Stimulated activated CD4-positive, alpha-beta T cell treated with anti-CD3 and anti-CD28 coated beads, TNF-alpha, amount 100 ng/mL, for 24 hours (primary cell): Measurements from ENCODE around the gene MMP8.
"Not testable (repeated sequence)": the region's sequence is repeated elsewhere in the genome, so short reads cannot be mapped to it uniquely, and the experiment has no call there.

Experiments used
- DNase-seq, 3 experiments: peaks; one replicate each; pipeline ENCODE4 v3.0.0-alpha.2; 2020; ENCODE audit warnings: low read depth in 3 of 3

Gene MMP8

GRCh38 chr11:102724904-102725500 is at the start of gene MMP8:
MMP8 (minus strand) TSS chr11:102724954; CDS start chr11:102724855, 99 bp downstream.
- no peak for DNase-seq

- DNase-seq: no peak
Measured at GRCh38 chr11:102773386-102773785, 48.6 kb upstream of the MMP8 start.

- DNase-seq: no peak
Measured at GRCh38 chr11:102771351-102771750, 46.6 kb upstream of the MMP8 start.

DNA sequence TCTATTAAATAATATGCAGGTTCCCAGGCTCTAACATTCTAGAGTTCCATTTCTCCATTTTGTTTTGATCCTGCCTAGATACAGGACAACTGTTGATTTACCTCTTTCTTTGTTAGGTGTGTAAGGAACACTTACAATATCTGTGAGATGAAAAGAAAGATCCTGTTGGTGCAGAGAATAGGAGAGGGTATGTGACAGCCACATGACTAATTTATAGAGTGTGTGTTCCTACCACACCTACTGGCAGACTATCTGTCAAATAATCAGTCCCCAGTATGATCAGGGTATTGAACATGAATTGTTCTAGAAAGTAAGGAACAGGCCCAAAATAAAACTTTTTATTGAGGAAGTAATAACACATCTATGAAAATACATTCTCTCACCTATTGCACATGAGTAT is 45.4 kb upstream of the MMP8 start:
- DNase-seq: no peak

DNA sequence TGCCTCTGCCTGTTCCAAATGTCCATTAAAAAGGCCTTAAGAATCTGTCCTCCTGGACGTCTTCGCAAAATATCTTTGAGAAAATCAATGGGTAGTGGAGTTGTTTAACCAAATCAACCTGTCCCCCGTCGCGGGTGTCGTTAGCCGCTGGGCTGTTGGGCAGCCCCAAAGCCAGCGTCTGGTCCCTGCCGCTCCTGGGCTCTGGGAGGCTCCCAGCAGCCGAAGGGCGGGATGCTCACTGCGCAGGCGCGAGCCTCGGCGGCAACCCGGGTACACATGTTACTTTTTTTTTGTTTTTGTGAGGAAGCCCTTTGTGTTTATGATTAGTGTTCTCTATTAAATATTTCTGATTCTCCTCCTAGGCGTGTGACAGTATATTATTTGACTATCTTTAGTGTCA is 43.0 kb upstream of the MMP8 start:
- DNase-seq: no peak

DNA sequence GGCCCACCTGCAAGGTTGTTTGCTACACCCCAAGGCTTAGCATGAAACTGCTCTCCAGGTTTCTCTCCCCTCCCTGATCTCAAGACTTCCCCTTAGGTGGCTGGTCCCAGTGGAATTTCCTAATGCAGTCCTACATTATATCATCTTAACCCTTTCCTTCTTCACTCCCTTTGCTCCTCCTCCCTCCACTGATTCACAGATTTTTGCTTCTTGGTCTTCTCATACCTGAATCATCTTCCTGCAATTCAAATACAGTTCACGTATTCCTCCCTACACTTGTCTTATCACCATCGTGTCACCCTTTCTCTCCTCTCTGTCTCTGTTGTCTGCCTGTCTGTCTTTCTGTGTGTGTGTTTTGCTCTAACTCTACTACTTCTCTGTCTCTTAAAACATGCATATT is 38.7 kb upstream of the MMP8 start:
- DNase-seq: no peak

DNA sequence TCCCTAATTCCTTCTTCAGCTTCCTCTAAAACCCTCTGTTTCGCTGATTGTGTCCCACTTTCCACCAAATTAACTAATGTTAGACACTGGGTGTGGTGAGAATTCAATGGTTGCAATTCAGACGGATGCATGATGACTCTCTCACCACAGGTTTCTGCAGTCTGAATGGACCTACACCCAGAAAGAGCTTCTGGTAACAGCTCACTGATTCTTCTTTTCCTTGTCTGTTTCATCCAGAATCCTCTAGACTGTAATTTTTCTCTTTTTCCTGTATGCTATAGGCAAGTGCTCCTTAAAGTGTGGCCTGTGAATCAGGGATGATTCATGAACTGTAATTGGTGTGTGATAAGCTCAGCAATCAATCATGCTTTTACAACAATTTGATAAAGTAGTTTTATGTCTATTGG is 37.6 kb upstream of the MMP8 start:
- no peak for DNase-seq

- DNase-seq: no peak
Measured at GRCh38 chr11:102761646-102762238, 37.0 kb upstream of the MMP8 start.

DNA sequence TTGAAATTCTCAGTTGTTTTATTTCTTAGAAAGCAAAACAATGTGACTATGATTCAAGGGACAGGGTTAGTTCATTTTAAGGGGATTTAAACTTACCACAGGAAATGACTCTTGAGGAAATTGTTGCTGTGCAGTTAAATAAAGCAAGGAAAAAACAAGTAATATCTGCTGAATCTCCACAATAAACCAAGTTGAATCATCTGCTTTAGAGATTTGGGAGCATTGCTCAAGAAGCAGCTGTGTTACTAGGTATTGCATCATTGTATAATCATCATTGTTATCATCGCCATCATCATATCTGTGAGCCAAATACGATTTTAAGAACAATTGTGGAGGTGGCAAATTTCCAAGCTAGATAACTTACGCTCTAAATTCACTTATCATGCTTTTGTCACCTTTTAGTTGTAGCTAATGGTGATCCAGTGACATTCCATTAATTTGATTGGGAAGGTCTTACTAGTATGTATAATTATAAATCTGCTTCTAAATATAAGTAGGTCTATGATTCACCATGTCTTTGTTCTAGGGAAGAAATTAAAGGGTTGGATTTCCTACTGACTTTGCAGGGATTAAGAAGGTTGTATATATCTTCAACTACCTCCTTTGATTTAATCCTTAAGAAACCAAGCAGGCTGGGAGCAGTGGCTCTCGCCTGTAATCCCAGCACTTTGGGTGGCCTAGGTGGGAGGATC is 35.7 kb upstream of the MMP8 start:
- DNase-seq: no peak

DNA sequence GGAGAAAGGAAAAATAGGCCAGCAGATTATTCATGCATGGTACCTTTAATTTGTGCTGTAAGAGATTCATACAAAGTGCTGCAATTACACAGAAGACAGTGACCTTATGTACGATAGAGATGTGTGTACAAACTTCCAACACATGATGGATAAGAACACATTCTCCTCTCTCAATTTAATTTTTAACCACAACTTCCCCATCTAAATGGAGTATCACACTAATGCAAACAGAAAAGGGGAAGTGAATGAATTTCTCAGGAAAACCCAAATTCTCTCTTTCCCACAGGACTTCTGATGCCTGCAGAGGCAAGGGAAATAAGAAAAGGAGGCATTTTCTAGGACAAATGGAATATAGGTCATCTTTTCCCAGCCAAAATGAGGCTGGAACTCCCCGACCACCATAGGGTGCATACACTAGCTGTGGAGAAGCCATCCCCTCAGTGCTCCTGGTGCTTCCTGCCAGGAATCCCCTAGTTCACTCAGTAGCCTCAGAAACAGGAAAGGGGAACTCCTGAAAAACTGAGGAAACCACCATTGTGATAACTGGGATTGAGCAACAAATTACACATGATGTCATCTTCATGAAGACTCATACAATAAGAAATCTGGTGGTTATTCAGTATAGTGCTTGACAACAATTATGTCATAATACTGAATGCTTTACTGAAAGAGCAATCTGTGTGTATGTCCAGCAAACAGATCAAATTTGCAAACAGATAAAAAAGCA is 33.2 kb upstream of the MMP8 start:
- DNase-seq: no peak

DNA sequence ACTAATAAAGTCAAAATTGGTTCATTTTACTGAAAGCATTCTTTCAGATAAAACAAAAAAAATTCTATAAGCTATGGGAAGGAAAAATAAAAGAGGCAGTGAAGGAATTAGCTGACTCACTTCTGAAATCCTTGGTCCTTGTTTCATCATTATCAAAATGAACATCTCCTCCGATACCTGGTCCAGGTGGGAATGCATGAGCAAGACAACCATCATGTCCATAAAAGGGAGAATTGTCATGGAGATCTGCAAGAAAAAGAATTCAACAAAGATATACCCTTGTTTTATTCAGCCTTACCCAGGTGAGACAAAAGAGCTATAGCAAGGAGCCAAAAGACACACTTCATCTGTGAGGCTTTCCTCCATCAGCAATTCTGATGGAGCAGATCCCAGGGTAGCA is 28.5 kb upstream of the MMP8 start:
- no peak for DNase-seq

GRCh38 chr11:102751673-102752072 is 26.9 kb upstream of the MMP8 start:
- no peak for DNase-seq

GRCh38 chr11:102749101-102749722 is 24.5 kb upstream of the MMP8 start:
- no peak for DNase-seq

DNA sequence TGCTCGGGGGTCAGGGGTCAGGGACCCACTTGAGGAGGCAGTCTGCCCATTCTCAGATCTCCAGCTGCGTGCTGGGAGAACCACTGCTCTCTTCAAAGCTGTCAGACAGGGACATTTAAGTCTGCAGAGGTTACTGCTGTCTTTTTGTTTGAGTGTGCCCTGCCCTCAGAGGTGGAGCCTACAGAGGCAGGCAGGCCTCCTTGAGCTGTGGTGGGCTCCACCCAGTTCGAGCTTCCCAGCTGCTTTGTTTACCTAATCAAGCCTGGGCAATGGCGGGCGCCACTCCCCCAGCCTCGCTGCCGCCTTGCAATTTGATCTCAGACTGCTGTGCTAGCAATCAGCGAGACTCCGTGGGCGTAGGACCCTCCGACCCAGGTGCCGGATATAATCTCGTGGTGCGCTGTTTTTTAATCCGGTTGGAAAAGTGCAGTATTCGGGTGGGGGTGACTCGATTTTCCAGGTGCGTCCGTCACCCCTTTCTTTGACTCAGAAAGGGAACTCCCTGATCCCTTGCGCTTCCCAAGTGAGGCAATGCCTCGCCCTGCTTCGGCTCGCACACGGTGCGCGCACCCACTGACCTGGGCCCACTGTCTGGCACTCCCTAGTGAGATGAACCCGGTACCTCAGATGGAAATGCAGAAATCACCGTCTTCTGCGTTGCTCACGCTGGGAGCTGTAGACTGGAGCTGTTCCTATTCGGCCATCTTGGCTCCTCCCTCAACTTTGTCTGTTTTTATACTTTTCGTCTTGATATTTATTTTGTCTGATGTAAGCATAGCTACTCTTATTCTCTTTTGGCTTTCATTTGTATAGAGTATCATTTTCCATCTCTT is 22.2 kb upstream of the MMP8 start:
- DNase-seq: not testable (repeated sequence)

- no peak for DNase-seq
Measured at GRCh38 chr11:102734650-102735049, 9.9 kb upstream of the MMP8 start.

DNA sequence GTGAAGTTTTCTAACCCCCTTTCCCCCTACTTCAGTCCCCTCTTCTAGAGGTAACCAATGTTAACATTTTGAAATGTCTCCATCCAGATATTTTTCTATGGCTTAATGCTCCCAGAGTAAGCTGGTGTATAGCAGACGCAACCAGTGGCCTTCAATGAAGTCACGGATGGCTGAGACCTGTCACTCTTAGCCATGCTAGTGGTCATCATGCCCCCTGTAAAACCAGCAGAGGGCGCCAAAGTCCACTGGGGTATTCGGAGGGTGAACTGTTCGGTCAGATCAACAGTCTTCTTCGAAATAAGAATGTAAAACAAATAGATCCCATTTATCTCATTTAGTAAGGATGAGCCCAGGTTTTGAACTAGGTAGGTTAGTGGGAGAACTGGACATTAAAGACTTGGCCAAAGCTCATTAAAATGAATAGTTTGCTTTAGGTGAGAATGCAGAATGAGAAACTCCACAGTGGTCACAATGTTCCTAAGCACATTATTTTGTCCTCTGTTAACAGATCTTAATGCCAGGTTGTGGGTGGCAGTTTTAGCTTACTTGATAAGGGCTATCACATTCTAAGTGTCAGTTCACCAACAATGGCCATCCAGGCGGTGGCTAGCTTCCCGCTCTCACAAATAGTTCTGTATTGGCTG is 8.6 kb upstream of the MMP8 start:
- DNase-seq: peak in 1 of 3 experiments; percentile 48

GRCh38 chr11:102730944-102731343 is 6.2 kb upstream of the MMP8 start:
- DNase-seq: not testable (repeated sequence)

DNA sequence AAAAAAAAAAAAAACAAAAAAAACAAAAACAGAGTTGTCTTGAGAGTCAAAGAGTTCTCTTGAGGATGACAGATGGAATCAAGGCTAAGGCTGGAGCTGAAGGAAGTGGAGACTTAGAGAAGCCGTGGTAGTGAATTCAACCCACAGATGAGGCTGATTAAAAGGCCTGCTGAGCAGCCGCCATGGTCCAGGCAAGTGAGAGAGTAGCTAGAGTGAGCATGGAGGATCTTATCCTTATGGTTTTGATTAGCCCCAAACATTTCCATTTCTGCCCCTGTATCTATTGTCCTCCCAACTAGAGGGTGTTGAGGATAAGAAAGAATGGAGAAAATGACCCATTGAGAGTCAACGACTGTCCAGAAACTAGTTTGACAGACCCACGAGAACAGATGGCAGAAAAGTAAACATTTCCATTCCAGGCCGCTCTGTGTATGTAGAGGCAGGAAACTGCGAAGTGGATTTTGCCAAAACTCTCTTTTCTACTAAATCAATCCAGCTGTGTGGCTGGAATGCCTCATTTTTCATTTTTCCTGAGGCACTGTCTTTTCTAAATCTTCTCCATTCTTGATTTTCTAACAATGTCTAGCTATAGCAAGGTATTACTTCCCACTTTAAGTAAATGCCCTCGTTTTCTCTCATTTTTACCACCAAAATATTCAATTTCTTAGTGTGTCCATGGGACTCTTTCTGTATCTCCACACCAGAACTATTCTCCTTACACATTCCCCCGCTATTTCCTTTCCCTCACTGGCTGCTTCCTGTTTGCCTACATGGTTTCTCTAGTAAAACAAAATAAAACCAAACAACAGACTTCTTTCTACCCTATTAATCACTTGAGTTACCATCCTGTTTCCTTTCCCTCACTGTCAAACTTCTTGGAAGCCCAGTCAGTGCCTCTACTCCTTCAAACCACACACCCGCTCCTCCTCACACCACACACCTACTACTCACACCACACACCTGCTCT is 5.4 kb upstream of the MMP8 start:
- no peak for DNase-seq

DNA sequence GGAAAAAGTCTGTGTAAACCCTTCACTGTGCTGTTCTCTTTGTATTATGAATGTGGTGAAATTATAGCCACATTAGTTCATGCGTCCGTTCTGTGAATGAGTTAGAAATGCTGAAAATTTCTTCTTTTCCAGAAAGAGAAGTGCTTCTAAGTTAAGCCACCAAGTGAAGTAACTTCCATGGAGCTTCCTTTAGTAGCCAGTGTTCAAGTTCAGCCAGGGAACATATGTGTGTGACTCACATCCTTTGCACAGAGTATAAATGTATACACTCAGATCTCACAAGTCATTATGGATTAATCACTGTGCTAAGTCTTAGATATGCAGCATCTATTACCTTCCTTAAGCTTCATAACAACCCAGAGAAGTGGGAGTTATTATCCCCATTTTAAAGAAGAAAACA is 3.1 kb upstream of the MMP8 start:
- DNase-seq: no peak

DNA sequence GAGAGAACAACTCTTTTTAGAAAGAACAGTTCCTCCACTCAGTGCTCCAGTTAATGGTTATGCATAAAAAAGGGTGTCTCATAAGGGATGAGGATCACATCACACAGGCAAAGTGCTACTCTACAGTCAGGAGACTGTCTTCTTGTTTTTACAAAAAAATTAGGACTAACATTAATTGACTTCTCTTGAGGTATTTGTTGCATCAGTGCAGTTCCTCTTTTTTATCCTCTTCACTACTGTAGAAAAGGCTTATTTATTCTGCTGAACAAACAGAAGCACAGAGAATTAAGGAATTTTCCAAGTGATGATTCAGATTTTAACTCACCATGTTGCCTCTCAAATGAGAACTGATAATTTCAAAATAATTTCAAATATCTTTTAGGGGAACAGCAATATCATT is 1.9 kb downstream of the MMP8 start:
- no peak for DNase-seq
